ENCODE data around the gene IRF7. TPM values are rescaled to one million over a fixed set of nuclear protein-coding genes. Genes with fewer than 3 reads are reported as not detected.

IRF7 gene
- total and polyA plus RNA-seq, 4 donors = 15.7 to 62.4 (median 37.0) TPM

DNA sequence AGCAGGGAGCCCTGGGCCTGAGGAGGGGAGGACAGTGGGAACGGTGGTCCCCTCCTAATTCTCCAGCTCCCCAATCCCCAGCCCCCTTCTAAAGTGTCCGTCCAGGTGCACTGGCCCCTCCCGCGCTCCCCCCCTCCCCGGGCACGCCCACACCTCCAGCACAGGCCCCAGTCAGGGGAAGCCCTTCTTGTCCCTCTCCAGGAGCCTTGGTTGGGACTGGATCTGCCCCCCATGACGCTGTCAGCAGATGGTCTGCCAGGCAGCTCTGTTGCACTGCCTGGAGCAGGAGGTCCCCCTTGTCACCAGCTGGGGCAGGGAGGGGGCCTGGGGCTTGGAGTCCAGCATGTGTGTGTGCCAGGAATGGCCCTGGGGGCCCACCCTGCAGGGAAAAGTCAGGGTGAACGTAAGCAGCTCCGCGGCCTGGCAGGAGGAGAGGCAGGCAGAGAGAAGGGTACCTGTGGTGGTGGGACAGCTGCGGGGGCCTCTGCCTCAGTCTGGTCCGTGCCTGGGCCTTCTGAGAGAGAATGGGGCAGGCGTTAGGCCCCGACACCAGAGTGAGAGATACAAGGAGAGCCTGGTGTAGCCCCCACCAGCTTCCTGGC, 1.6 kb downstream of the IRF7 start:
- DNase-seq (ENCODE audit: low spot score) = no peak
- H3K4me1 ChIP-seq (ENCODE audit: control insufficient read depth in 4 of 4, insufficient read depth in 4 of 4, low read length in 3 of 4) = peaks cover 20 to 73% (median 58%) of the 10 kb centered on the region in 4 donors
- H3K4me3 ChIP-seq (ENCODE audit: low read depth in 1 of 3, low read length in 3 of 3) = peak overlapping the region; percentile 68 to 91 (median 70)
- TF ChIP-seq GABPA (IDR thresholded peaks at IDR 0.05 in 1 of 2, conservative IDR thresholded peaks at IDR 0.05 in 1 of 2) (no peak), NR2F2 (IDR thresholded peaks at IDR 0.05) (no peak), FOXA2 (IDR thresholded peaks at IDR 0.05) (no peak), FOXA1 (IDR thresholded peaks at IDR 0.05) (no peak), SP1 (IDR thresholded peaks at IDR 0.05) (no peak)
- TF ChIP-seq, protein P1, sequence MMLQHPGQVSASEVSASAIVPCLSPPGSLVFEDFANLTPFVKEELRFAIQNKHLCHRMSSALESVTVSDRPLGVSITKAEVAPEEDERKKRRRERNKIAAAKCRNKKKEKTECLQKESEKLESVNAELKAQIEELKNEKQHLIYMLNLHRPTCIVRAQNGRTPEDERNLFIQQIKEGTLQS (IDR thresholded peaks at IDR 0.05) = no peak
- TF ChIP-seq, protein P2, sequence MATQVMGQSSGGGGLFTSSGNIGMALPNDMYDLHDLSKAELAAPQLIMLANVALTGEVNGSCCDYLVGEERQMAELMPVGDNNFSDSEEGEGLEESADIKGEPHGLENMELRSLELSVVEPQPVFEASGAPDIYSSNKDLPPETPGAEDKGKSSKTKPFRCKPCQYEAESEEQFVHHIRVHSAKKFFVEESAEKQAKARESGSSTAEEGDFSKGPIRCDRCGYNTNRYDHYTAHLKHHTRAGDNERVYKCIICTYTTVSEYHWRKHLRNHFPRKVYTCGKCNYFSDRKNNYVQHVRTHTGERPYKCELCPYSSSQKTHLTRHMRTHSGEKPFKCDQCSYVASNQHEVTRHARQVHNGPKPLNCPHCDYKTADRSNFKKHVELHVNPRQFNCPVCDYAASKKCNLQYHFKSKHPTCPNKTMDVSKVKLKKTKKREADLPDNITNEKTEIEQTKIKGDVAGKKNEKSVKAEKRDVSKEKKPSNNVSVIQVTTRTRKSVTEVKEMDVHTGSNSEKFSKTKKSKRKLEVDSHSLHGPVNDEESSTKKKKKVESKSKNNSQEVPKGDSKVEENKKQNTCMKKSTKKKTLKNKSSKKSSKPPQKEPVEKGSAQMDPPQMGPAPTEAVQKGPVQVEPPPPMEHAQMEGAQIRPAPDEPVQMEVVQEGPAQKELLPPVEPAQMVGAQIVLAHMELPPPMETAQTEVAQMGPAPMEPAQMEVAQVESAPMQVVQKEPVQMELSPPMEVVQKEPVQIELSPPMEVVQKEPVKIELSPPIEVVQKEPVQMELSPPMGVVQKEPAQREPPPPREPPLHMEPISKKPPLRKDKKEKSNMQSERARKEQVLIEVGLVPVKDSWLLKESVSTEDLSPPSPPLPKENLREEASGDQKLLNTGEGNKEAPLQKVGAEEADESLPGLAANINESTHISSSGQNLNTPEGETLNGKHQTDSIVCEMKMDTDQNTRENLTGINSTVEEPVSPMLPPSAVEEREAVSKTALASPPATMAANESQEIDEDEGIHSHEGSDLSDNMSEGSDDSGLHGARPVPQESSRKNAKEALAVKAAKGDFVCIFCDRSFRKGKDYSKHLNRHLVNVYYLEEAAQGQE (IDR thresholded peaks at IDR 0.05) = no peak
- TF ChIP-seq, protein P3, sequence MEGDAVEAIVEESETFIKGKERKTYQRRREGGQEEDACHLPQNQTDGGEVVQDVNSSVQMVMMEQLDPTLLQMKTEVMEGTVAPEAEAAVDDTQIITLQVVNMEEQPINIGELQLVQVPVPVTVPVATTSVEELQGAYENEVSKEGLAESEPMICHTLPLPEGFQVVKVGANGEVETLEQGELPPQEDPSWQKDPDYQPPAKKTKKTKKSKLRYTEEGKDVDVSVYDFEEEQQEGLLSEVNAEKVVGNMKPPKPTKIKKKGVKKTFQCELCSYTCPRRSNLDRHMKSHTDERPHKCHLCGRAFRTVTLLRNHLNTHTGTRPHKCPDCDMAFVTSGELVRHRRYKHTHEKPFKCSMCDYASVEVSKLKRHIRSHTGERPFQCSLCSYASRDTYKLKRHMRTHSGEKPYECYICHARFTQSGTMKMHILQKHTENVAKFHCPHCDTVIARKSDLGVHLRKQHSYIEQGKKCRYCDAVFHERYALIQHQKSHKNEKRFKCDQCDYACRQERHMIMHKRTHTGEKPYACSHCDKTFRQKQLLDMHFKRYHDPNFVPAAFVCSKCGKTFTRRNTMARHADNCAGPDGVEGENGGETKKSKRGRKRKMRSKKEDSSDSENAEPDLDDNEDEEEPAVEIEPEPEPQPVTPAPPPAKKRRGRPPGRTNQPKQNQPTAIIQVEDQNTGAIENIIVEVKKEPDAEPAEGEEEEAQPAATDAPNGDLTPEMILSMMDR (IDR thresholded peaks at IDR 0.05; ENCODE audit: low read depth, low read length, missing input control) = no peak
- TF ChIP-seq, protein P4, sequence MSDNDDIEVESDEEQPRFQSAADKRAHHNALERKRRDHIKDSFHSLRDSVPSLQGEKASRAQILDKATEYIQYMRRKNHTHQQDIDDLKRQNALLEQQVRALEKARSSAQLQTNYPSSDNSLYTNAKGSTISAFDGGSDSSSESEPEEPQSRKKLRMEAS (IDR thresholded peaks at IDR 0.05) = no peak
- H3K9ac ChIP-seq (ENCODE audit: low read depth in 1 of 2, low read length in 2 of 2) = no peak overlapping the region
- H3K36me3 ChIP-seq (ENCODE audit: control insufficient read depth in 4 of 4, insufficient read depth in 3 of 4, low read depth in 1 of 4, low read length in 3 of 4) = peaks cover 3 to 24% (median 14%) of the 10 kb centered on the region in 4 donors
- H3K9me3 ChIP-seq (ENCODE audit: control insufficient read depth in 4 of 4, low read length in 3 of 4) = no peaks in the 10 kb centered on the region
- no peaks in the 10 kb centered on the region for H3K27me3 ChIP-seq (ENCODE audit: control insufficient read depth in 4 of 4, insufficient read depth in 4 of 4, low read length in 3 of 4)
- 41% methylated on average over 14 of the region's 14 CpGs for WGBS
- H3K27ac ChIP-seq (ENCODE audit: low read depth in 1 of 2, low read length in 2 of 2) = peak overlapping the region; percentile 80 to 98

DNA sequence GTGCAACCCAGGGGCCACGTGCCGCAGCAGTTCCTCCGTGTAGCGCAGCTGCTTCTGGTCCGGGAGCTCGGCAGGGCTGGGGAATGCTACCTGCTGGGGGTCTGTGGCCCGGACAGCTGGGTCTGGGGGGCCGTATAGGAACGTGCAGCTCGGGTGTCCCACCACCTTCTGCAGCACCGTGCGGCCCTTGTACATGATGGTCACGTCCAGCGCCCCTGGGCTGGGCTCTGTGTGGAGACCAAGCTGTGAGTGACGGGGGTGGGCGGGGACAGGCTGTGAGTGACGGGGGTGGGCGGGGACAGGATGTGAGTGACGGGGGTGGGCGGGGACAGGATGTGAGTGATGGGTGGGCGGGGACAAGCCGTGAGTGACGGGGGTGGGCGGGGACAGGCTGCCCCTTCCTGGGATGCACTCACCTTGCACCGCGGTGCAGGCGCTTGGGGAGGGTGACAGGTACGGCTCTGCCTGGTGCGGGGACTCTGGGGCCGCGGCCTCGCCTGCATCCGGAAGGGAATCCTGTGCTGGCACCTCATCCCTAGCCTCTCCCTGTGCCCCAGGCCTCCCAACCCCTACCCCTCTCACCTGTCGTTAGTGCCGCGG, 2.3 kb downstream of the IRF7 start:
- TF ChIP-seq HNF4G (IDR thresholded peaks at IDR 0.05) (no peak), TAF1 (conservative IDR thresholded peaks at IDR 0.05) (no peak), FOXA2 (IDR thresholded peaks at IDR 0.05) (no peak), NR2F2 (IDR thresholded peaks at IDR 0.05) (no peak), HNF4A (conservative IDR thresholded peaks at IDR 0.05) (no peak), RXRA (IDR thresholded peaks at IDR 0.05) (no peak)
- TF ChIP-seq, protein P5, sequence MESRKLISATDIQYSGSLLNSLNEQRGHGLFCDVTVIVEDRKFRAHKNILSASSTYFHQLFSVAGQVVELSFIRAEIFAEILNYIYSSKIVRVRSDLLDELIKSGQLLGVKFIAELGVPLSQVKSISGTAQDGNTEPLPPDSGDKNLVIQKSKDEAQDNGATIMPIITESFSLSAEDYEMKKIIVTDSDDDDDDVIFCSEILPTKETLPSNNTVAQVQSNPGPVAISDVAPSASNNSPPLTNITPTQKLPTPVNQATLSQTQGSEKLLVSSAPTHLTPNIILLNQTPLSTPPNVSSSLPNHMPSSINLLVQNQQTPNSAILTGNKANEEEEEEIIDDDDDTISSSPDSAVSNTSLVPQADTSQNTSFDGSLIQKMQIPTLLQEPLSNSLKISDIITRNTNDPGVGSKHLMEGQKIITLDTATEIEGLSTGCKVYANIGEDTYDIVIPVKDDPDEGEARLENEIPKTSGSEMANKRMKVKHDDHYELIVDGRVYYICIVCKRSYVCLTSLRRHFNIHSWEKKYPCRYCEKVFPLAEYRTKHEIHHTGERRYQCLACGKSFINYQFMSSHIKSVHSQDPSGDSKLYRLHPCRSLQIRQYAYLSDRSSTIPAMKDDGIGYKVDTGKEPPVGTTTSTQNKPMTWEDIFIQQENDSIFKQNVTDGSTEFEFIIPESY (IDR thresholded peaks at IDR 0.05) = no peak
- TF ChIP-seq, protein P4 (IDR thresholded peaks at IDR 0.05) = no peak
- H3K27ac ChIP-seq (ENCODE audit: low read depth in 1 of 2, low read length in 2 of 2) = peak overlapping the region; percentile 80 to 98
- no peaks in the 10 kb centered on the region for H3K9me3 ChIP-seq (ENCODE audit: control insufficient read depth in 4 of 4, low read length in 3 of 4)
- no peaks in the 10 kb centered on the region for H3K27me3 ChIP-seq (ENCODE audit: control insufficient read depth in 4 of 4, insufficient read depth in 4 of 4, low read length in 3 of 4)
- peaks cover 3 to 28% (median 14%) of the 10 kb centered on the region in 4 donors for H3K36me3 ChIP-seq (ENCODE audit: control insufficient read depth in 4 of 4, insufficient read depth in 3 of 4, low read depth in 1 of 4, low read length in 3 of 4)
- DNase-seq (ENCODE audit: low spot score) = peak; percentile 74
- H3K9ac ChIP-seq (ENCODE audit: low read depth in 1 of 2, low read length in 2 of 2) = no peak overlapping the region
- WGBS = 37% methylated on average over 36 of the region's 36 CpGs
- peak overlapping the region in 1 of 3 donors; percentile 68 for H3K4me3 ChIP-seq (ENCODE audit: low read depth in 1 of 3, low read length in 3 of 3)
- peaks cover 20 to 79% (median 57%) of the 10 kb centered on the region in 4 donors for H3K4me1 ChIP-seq (ENCODE audit: control insufficient read depth in 4 of 4, insufficient read depth in 4 of 4, low read length in 3 of 4)

Measured in liver (tissue), 9 donors.